IMR-90 (cell line): ENCODE data around the gene RABGAP1. TPM values are rescaled to one million over a fixed set of nuclear protein-coding genes. Genes with fewer than 3 reads are reported as not detected.

Experiments
- ATAC-seq: fragments of 200-7000 bp; cut with Tn5 transposase; 2 replicates; pipeline ENCODE4 v1.9.1; 2020; ENCODE audit warnings: low read depth, mild to moderate bottlenecking, moderate library complexity
- BruUV-seq: library from RNA; stranded (reverse); fragments of 400-500 nt; replicated peaks from 2 replicates; lab custom pipeline; 2021; lab: Mats Ljungman, UMichigan
- CTCF ChIA-PET: fragments of 300-600 bp; formaldehyde crosslinking; extraction: SDS; loops from one replicate; lab custom pipeline; 2021; ENCODE audit warnings: antibody characterized with exemption; lab: Yijun Ruan, JAX
- POLR2A ChIA-PET: fragments of 300-600 bp; sonication (Branson Sonifier 250); formaldehyde crosslinking; loops from one replicate; lab custom pipeline; 2022; ENCODE audit warnings: antibody characterized with exemption; ENCODE audit not compliant: unreplicated experiment; lab: Charles Lee
- DNase-seq: peaks from one replicate; pipeline ENCODE4 v3.0.0; 2013
- H2AFZ ChIP-seq: replicated peaks from 2 replicates; pipeline ENCODE3; 2013; ENCODE audit warnings: low read length, mild to moderate bottlenecking; ENCODE audit not compliant: poor library complexity
- H2AK5ac ChIP-seq: 2 replicates; pipeline ENCODE4 v1.6.1; 2013; ENCODE audit warnings: low read depth, low read length, inconsistent platforms
- H2AK9ac ChIP-seq: replicated peaks from 2 replicates; pipeline ENCODE3; 2013; ENCODE audit warnings: mild to moderate bottlenecking, low read depth, low read length, moderate library complexity; ENCODE audit not compliant: poor library complexity
- H2BK120ac ChIP-seq: 2 replicates; pipeline ENCODE4 v1.6.1; 2013; ENCODE audit warnings: low read depth, low read length, inconsistent platforms
- H2BK15ac ChIP-seq: 3 replicates; pipeline ENCODE4 v1.6.1; 2013; ENCODE audit warnings: low read depth, low read length, inconsistent platforms
- H2BK20ac ChIP-seq: 2 replicates; pipeline ENCODE4 v1.6.1; 2013; ENCODE audit warnings: low read depth, mild to moderate bottlenecking, inconsistent platforms, low read length, moderate library complexity
- H2BK5ac ChIP-seq: 2 replicates; pipeline ENCODE4 v1.6.1; 2013; ENCODE audit warnings: mild to moderate bottlenecking, low read depth, low read length, inconsistent platforms; ENCODE audit not compliant: poor library complexity, severe bottlenecking
- H3K14ac ChIP-seq: replicated peaks from 2 replicates; pipeline ENCODE4 v1.6.1; 2013; ENCODE audit warnings: low read depth, low read length, inconsistent platforms
- H3K18ac ChIP-seq: 2 replicates; pipeline ENCODE4 v1.6.1; 2013; ENCODE audit warnings: low read depth, low read length, control low read depth
- H3K23ac ChIP-seq: 2 replicates; pipeline ENCODE4 v1.6.1; 2013; ENCODE audit warnings: low read depth, low read length, inconsistent platforms
- H3K27ac ChIP-seq: 2 replicates; pipeline ENCODE4 v1.5.1; 2013; ENCODE audit warnings: mild to moderate bottlenecking, control low read depth, low read length; ENCODE audit not compliant: insufficient read depth
- H3K27me3 ChIP-seq: 2 replicates; pipeline ENCODE4 v1.6.1; 2013; ENCODE audit warnings: low read length; ENCODE audit not compliant: control insufficient read depth, insufficient read depth
- H3K36me3 ChIP-seq: 2 replicates; pipeline ENCODE4 v1.6.1; 2013; ENCODE audit warnings: low read length, mixed read lengths; ENCODE audit not compliant: control insufficient read depth, insufficient read depth
- H3K4ac ChIP-seq: 2 replicates; pipeline ENCODE4 v1.6.1; 2013; ENCODE audit warnings: low read depth, low read length, inconsistent platforms
- H3K4me1 ChIP-seq: 2 replicates; pipeline ENCODE4 v1.6.1; 2013; ENCODE audit warnings: low read length, mixed read lengths; ENCODE audit not compliant: control insufficient read depth, insufficient read depth
- H3K4me2 ChIP-seq: 2 replicates; pipeline ENCODE4 v1.6.1; 2013; ENCODE audit warnings: low read depth, mild to moderate bottlenecking, control low read depth, low read length, moderate library complexity
- H3K4me3 ChIP-seq: 2 replicates; pipeline ENCODE4 v1.5.1; 2013; ENCODE audit warnings: low read depth, mild to moderate bottlenecking, control low read depth, low read length, moderate library complexity; ENCODE audit not compliant: insufficient read depth
- H3K56ac ChIP-seq: 2 replicates; pipeline ENCODE4 v1.6.1; 2013; ENCODE audit warnings: low read length, inconsistent platforms; ENCODE audit not compliant: insufficient read depth; ENCODE audit errors: extremely low read depth
- H3K79me1 ChIP-seq, 2 experiments: 2 replicates each; pipeline ENCODE4 v1.6.1; 2013; ENCODE audit warnings: low read length in 2 of 2, inconsistent platforms in 1 of 2, low read depth in 1 of 2
- H3K9ac ChIP-seq: 2 replicates; pipeline ENCODE4 v1.6.1; 2013; ENCODE audit warnings: low read depth, low read length, control low read depth
- H3K9me1 ChIP-seq: 2 replicates; pipeline ENCODE4 v1.6.1; 2013; ENCODE audit warnings: low read length, inconsistent platforms; ENCODE audit not compliant: insufficient read depth
- H3K9me3 ChIP-seq: 2 replicates; pipeline ENCODE4 v1.6.1; 2013; ENCODE audit warnings: low read length; ENCODE audit not compliant: control insufficient read depth, insufficient read depth
- H4K20me1 ChIP-seq: 2 replicates; pipeline ENCODE4 v1.6.1; 2013; ENCODE audit warnings: low read length, inconsistent platforms; ENCODE audit not compliant: insufficient read depth
- H4K5ac ChIP-seq: 2 replicates; pipeline ENCODE4 v1.6.1; 2013; ENCODE audit warnings: mild to moderate bottlenecking, low read depth, low read length, control low read depth
- H4K8ac ChIP-seq, 2 experiments: 2 replicates each; pipeline ENCODE4 v1.6.1; 2013; ENCODE audit warnings: low read depth in 2 of 2, low read length in 2 of 2, control low read depth in 1 of 2, inconsistent platforms in 1 of 2
- H4K91ac ChIP-seq: 2 replicates; pipeline ENCODE4 v1.6.1; 2013; ENCODE audit warnings: low read depth, low read length, inconsistent platforms; ENCODE audit not compliant: insufficient read depth
- BHLHE40 ChIP-seq: fragments of 150-350 bp; IDR thresholded peaks from 2 replicates; pipeline ENCODE4 v1.6.1; 2016; ENCODE audit warnings: mild to moderate bottlenecking, low read depth, low read length
- MAZ ChIP-seq: IDR thresholded peaks from 2 replicates; pipeline ENCODE4 v1.6.1; 2012; ENCODE audit warnings: low read depth, mild to moderate bottlenecking, low read length, improper control_type of control experiment, moderate library complexity, borderline replicate concordance
- POLR2A ChIP-seq: IDR thresholded peaks from 2 replicates; pipeline ENCODE4 v1.6.1; 2012; ENCODE audit warnings: mild to moderate bottlenecking, low read depth, low read length
- RAD21 ChIP-seq: IDR thresholded peaks from 2 replicates; pipeline ENCODE4 v1.6.1; 2012; ENCODE audit warnings: low read length, improper control_type of control experiment
- SMC3 ChIP-seq: fragments of 150-350 bp; IDR thresholded peaks from 2 replicates; pipeline ENCODE4 v1.6.1; 2016; ENCODE audit warnings: low read depth, mild to moderate bottlenecking, antibody characterized with exemption, low read length, moderate library complexity
- USF2 ChIP-seq: fragments of 150-350 bp; IDR thresholded peaks from 2 replicates; pipeline ENCODE4 v1.6.1; 2017; ENCODE audit warnings: mild to moderate bottlenecking, antibody characterized with exemption, low read length, low read depth
- WGBS, 2 experiments: methylation state at CpG; one replicate each; pipeline versions ENCODE4 v1.1.5 to v1.1.7; 2013; ENCODE audit warnings: missing lambda C conversion rate in 2 of 2; ENCODE audit not compliant: insufficient read length in 1 of 2; ENCODE audit errors: extremely low coverage in 2 of 2; 5-methylcytosine and 5-hydroxymethylcytosine counted together
- dilution Hi-C: fragments of 300-500 bp; cut with HindIII; formaldehyde crosslinking; loops from one replicate; pipeline ENCODE4 v1.14.3; 2018; ENCODE audit warnings: low sequenced_read_pairs; ENCODE audit not compliant: unreplicated experiment
- in situ Hi-C: fragments of 300-500 bp; cut with MboI; formaldehyde crosslinking; loops from 3 replicates; pipeline ENCODE4 v1.14.3; 2019; ENCODE audit warnings: low sequenced_read_pairs, inconsistent platforms, mixed read lengths
- intact Hi-C: fragments of 100-400 bp; cut with micrococcal nuclease; formaldehyde crosslinking; loops from 2 replicates; pipeline ENCODE4 v1.10.0; 2022
- polyA plus RNA-seq, 3 experiments: library from polyadenylated mRNA; depleted of rRNA; stranded (reverse); fragments of >200 nt; gene quantifications; 2 replicates each; pipeline ENCODE4 v1.2.3, GENCODE V29; 2012; ENCODE audit warnings: low replicate concordance in 1 of 3
- total RNA-seq: library from RNA; depleted of rRNA; stranded (reverse); fragments of >200 nt; gene quantifications from 2 replicates; pipeline ENCODE4 v1.2.3, GENCODE V29; 2012

RABGAP1 gene
- total and polyA plus RNA-seq, 2 of the 4 experiments (the other 2 are of a cell fraction): 20.0 to 53.9 TPM

GRCh38 chr9:123108976-123109375 is 168.2 kb downstream of the RABGAP1 start:
- Histone ChIP-seq H4K5ac (no peak overlapping the region), H2BK5ac (no peak overlapping the region), H2AK5ac (no peak overlapping the region), H4K20me1 (no peaks in the 10 kb centered on the region), H3K27ac (no peak overlapping the region), H4K8ac (no peak overlapping the region), H3K14ac (no peak overlapping the region), H2AK9ac (no peak overlapping the region), H3K79me1 (no peaks in the 10 kb centered on the region), H3K4ac (no peak overlapping the region), H3K4me3 (no peak overlapping the region), H3K18ac (no peak overlapping the region), H3K4me1 (no peaks in the 10 kb centered on the region), H2AFZ (no peak overlapping the region), H3K23ac (no peak overlapping the region), H4K91ac (no peak overlapping the region), H3K9me3 (no peaks in the 10 kb centered on the region), H2BK20ac (no peak overlapping the region), H3K4me2 (no peak overlapping the region), H3K56ac (no peak overlapping the region), H3K9ac (no peak overlapping the region), H3K27me3 (no peaks in the 10 kb centered on the region), H3K36me3 (peaks cover 43% of the 10 kb centered on the region), H2BK15ac (no peak overlapping the region), H3K9me1 (peaks cover 6% of the 10 kb centered on the region; the same call in 1 of the 2 replicates), H2BK120ac (no peak overlapping the region)
- in situ Hi-C loops: no loop called here
- no peak for ATAC-seq
- WGBS, 2 experiments: 94% methylated on average over 3 of the region's 9 CpGs; no CpG with 5 or more reads in 1 of the 2 experiments
- TF ChIP-seq BHLHE40 (no peak), POLR2A (no peak), USF2 (no peak), SMC3 (no peak), RAD21 (no peak), MAZ (no peak)
- ChIA-PET CTCF (no interaction called here), POLR2A (no interaction called here)
- dilution Hi-C loops: no loop called here
- DNase-seq: no peak
- intact Hi-C loops: no loop called here
- BruUV-seq: no TSS peak
